GM19395 (cell line): ENCODE data around the gene RETN.
"Not testable (repeated sequence)": the region's sequence is repeated elsewhere in the genome, so short reads cannot be mapped to it uniquely, and the experiment has no call there.

ENCODE experiments used
- ATAC-seq: cut with Tn5 transposase; IDR thresholded peaks from one replicate; pipeline ENCODE4 v1.9.1; 2021; ENCODE audit warnings: mild to moderate bottlenecking, moderate library complexity; ENCODE audit not compliant: unreplicated experiment

RETN gene

DNA sequence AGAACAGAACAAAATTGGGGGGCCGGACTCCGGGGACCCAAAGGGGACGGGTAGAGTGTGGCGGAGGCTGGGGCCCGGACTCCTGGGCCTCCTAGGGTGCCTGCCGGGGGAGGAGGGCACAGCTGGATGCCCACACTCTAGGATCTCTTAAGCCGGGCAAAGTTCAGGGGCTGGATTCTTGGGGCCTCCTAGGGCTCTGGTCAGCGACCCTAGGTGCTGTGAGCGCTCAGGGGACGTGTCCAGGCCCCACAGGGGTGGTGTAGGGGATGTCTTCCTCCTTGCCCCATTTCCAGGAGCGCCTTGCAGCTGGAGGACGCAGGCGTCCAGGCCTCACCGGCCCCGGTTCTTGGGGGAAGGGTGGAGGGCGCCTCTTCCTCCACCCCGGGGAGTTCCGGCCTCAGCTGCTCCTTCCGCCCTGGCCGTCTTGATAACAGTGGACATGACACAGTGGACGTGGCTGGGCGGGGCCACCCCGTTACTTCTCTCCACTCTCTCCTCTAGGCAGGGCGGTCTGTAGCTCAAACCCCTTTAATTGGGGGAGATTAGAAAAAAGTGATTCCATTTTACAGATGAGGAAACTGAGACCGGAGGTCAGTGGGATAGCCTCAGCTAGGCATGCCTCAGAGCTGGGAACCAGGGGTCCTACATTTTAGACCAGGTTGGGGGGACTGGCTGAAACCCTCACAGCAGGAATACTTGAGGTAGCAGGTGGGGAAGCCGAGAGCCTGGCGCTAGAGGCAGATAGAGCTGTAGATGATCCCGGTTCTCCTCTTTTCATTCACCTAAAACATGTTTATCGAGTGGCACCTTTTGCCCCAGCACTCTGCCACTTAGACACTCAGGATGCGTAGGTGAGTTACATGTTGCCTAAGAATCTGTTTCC is 31.2 kb upstream of the RETN start:
- ATAC-seq: no peak

DNA sequence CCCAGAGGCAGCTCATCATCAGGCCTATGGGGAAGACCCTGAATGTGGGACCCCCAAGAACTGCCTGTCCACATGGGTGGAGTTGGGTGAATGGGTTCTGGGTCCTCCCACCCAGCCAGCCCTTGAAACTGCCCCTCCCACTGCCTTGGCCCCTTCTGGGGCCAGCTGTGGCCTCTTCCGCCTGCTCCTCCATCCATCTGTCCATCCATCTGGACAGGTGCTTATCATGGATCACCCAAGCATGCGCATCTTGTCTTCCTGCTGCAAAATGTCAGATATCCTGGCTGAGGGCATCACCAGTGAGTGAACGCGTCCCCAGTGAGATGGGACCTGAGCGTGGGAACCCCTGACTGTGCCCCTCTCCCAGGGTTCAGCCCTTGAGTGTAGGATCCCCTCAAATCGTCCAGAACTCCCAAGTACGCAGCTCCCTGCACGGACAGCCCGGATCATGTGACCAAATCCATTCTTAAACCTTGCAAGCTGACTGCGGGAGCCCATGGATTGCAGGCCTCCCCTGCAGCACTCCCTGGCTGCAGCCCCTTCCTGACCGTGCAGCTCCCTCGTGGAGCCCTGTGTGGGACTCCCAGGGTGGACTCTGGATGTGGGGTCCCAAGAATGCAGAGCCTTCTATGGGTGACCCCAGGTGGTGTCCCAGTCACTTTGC is 29.9 kb upstream of the RETN start:
- ATAC-seq: no peak

DNA sequence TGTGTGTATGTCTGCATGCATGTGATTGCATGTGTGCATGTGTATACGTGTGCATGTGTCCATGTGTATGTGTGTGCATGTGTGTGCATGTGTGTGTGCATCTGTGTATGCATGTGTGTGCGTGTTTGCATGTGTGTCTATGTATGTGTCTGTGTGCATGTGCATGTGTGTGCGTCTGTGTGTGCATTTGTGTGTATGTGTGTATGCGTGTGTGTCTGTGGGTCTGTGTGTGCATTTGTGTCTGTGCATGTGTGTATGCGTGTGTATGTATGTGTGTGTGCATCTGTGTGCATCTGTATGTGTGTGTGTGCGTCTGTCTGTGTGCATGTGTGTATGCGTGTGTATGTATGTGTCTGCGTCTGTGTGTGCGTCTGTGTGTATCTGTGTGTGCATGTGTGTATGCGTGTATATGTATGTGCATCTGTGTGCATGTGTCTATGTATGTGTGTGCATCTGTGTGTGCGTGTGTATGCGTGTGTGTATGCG is 28.9 kb upstream of the RETN start:
- ATAC-seq: no peak

GRCh38 chr19:7640803-7641202 is 28.0 kb upstream of the RETN start:
- ATAC-seq: no peak

DNA sequence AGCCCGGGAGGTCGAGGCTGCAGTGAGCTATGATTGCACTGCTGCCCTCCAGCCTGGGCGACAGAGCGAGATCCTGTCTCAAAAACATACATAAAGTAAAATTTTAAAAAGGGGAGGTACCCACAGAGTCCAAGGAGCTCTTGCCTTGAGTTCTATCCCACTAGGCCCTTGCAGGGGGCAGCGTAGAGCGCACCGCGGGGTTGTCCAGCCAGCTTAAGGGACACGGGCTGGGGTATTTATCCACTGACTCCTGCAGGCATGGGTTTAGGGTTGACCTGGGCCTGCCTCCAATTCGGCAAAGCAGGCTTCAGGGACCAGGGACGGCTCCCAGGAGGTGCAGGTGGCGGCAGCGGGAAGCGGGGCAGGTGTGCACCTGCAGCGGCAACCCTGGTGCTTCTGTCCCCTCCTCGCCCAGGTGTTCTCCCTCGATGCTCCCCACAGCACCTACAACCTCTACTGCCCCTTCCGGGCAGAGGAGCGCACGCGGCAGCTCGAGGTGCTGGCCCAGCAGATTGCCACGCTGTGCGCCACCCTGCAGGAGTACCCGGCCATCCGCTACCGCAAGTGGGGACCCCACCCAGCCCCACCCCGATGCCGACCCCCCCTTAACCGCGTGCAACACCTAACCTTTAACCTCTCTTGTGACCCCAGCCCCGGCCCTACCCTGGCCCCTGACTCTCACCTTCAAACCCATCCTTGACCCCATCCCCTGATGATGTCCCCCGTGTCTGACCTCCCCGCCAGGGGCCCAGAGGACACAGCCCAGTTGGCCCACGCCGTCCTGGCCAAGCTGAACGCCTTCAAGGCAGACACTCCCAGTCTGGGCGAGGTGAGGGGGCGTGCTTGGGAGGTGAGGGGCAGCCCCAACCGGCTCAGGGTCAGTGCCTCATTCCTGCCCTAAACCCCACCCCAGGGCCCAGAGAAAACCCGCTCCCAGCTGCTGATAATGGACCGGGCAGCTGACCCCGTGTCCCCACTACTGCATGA is 27.3 kb upstream of the RETN start:
- no peak for ATAC-seq

DNA sequence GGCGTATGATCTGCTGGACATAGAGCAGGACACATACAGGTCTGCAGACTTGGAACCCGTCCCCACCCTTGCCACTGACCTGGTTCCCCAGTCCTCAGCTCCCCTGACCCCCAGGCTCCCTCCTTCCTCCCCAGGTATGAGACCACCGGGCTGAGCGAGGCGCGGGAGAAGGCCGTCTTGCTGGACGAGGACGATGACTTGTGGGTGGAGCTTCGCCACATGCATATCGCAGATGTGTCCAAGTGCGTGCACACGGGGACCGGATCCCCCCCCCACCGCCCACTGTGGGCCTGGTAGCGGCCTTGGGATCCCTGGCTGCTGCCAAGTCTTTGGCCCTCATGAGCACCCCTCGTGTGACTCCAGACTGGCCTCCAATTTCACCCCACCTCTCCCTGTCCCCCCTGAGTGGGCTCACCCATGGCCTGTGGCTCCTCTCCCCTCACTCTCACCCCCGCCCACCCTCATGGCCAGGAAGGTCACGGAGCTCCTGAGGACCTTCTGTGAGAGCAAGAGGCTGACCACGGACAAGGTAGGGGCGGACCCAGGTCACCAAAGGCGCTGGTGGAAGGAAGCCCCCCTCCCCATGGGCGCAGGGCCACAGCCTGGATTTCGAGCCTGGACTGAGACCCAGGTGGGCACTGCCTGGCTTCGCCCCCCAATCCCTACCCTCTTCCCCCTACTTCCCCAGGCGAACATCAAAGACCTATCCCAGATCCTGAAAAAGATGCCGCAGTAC is 26.4 kb upstream of the RETN start:
- no peak for ATAC-seq

GRCh38 chr19:7643031-7643415 is 25.8 kb upstream of the RETN start:
- ATAC-seq: no peak

- not testable (repeated sequence) for ATAC-seq
Observed at GRCh38 chr19:7643629-7644549, 25.0 kb upstream of the RETN start.

DNA sequence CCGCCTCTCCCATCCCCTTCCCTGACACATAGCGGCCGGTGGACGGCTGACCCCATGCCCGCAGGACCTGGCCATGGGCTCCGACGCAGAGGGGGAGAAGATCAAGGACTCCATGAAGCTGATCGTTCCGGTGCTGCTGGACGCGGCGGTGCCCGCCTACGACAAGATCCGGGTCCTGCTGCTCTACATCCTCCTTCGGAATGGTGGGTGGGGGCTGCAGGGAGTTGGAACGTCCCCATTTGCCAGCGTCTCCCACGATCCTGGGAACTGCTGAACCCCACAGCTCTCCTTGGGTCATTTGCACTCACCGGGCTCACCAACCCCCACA is 24.3 kb upstream of the RETN start:
- no peak for ATAC-seq

- ATAC-seq: no peak
Observed at GRCh38 chr19:7645163-7645562, 23.7 kb upstream of the RETN start.

- no peak for ATAC-seq
Observed at GRCh38 chr19:7645656-7646425, 23.0 kb upstream of the RETN start.

DNA sequence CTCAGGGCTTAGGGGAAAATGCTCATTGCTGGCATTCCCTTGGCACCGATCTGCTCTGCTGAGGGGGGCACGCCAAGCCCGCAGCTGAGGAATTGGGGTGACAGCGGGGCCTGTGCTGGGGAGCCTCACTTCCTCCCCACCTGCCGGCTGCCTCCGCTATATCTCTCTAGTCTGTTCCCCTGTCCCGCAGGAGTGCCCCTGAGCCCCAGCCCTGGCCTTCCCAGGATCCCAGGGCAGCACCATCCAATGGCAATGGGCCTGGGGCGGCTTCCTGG is 22.5 kb upstream of the RETN start:
- ATAC-seq: no peak

DNA sequence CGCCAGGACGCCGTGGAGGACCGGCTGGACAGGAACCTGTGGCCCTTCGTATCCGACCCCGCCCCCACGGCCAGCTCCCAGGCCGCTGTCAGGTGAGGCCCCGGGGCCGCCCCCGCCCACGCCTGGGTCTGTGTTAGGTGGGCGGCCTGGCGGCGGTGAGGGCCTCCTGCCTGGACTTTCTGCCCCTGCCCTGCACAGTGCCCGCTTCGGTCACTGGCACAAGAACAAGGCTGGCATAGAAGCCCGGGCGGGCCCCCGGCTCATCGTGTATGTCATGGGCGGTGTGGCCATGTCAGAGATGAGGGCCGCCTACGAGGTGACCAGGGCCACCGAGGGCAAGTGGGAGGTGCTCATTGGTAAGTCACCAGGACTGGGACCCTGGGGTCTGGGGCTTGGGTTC is 21.7 kb upstream of the RETN start:
- no peak for ATAC-seq

GRCh38 chr19:7648265-7649014 is 20.4 kb upstream of the RETN start:
- ATAC-seq: no peak

GRCh38 chr19:7650148-7650547 is 18.7 kb upstream of the RETN start:
- no peak for ATAC-seq

DNA sequence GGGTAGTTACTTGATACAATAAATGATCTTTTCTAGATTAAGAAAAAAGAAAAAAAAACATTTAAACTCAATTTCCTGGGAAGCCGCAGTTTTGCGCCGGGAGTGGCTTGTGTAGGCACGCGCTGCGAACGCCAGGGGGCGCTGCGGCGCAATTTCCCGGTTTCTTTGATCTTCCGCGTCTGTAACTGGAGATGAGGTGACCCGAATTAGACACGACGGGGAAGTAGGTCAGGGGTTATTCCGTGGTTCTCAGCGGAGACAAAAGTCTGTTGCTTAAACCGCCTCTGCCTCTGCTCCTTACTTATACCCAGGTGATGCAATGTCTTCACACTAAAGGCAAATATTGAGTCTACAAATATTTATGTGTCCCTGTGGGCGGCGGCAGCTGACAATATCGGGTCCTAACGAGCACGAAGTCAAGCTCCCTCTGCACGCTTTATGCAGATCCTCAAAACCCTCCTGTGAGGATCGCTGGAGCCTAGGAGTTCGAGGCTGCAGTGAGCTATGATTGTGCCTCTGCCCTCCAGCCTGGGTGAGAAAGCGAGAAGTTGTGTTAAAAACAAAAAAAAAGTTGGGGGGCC is 16.7 kb upstream of the RETN start:
- ATAC-seq: no peak

DNA sequence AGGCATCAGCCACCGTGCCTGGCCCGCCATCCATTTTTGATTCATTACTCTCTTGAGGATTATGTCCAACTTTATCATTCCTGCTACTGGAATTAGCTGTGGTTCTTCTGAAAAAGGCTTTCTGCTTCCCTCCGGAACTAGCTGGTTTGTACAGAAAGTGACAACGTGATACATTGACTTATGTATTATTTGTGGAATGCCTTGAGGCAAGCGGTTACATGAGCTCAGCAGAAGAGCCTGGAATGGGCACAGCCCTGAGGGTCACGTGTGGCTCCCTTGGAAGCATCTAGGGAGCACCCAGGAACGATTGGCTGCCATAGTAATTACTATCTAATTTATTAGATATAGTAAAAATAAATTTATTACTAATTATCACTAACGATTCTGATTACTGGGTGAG is 14.4 kb upstream of the RETN start:
- ATAC-seq: no peak

- ATAC-seq: no peak
Observed at GRCh38 chr19:7655581-7655980, 13.3 kb upstream of the RETN start.
